A549 (cell line): ENCODE data around the gene CCT5.

Source experiments
- CTCF ChIP-seq: fragments of >200 bp; sonication (Bioruptor Twin); formaldehyde crosslinking; IDR thresholded peaks from 3 replicates; pipeline ENCODE4 v1.5.1; 2016
- HDAC2 ChIP-seq: fragments of 200-600 bp; sonication (generic); IDR thresholded peaks from 2 replicates; pipeline ENCODE4 v1.6.1; 2016
- MAX ChIP-seq: IDR thresholded peaks from 2 replicates; pipeline ENCODE4 v1.6.1; 2012

- no peak for TF ChIP-seq CTCF
- TF ChIP-seq HDAC2, result no peak
- TF ChIP-seq MAX, result no peak
Observed at GRCh38 chr5:10315201-10315600, 65.1 kb downstream of the CCT5 start.
